Activated T-helper 2 cell treated with anti-CD3 and anti-CD28 coated beads, Interferon-gamma antibody, Interleukin-2, Interleukin-4, amounts not matched to agents 10 μg/mL and 5 μg/mL and 100 μg/mL, durations not matched to agents 14 hours and 24 hours and 36 hours (primary cell): ENCODE results near the gene BSG. TPM values are rescaled to one million over a fixed set of nuclear protein-coding genes. Genes with fewer than 3 reads are reported as not detected.

ENCODE experiments used
- DNase-seq: peaks from one replicate; pipeline ENCODE4 v3.0.0; 2021; ENCODE audit warnings: low spot score
- H3K27ac Mint-ChIP-seq: one replicate; pipeline ENCODE4 v1.8.0; 2021; ENCODE audit warnings: mixed read lengths
- H3K27me3 Mint-ChIP-seq: one replicate; pipeline ENCODE4 v1.8.0; 2021; ENCODE audit warnings: low read depth, mixed read lengths
- H3K36me3 Mint-ChIP-seq: one replicate; pipeline ENCODE4 v1.8.0; 2021; ENCODE audit warnings: low read depth, mixed read lengths
- H3K4me1 Mint-ChIP-seq: one replicate; pipeline ENCODE4 v1.8.0; 2021; ENCODE audit warnings: low read depth, mixed read lengths
- H3K4me3 Mint-ChIP-seq: one replicate; pipeline ENCODE4 v1.8.0; 2021; ENCODE audit warnings: low read depth, mild to moderate bottlenecking, moderate library complexity, mixed read lengths
- H3K9me3 Mint-ChIP-seq: one replicate; pipeline ENCODE4 v1.8.0; 2021; ENCODE audit warnings: mixed read lengths
- intact Hi-C: fragments of 100-400 bp; cut with micrococcal nuclease; formaldehyde crosslinking; loops from one replicate; pipeline ENCODE4 v1.15.1; 2023
- total RNA-seq: library from RNA; stranded (reverse); gene quantifications from 2 replicates; pipeline ENCODE4 v1.2.3, GENCODE V29; 2022

Gene BSG
- 300 and 304 TPM in 2 replicates for total RNA-seq

DNA sequence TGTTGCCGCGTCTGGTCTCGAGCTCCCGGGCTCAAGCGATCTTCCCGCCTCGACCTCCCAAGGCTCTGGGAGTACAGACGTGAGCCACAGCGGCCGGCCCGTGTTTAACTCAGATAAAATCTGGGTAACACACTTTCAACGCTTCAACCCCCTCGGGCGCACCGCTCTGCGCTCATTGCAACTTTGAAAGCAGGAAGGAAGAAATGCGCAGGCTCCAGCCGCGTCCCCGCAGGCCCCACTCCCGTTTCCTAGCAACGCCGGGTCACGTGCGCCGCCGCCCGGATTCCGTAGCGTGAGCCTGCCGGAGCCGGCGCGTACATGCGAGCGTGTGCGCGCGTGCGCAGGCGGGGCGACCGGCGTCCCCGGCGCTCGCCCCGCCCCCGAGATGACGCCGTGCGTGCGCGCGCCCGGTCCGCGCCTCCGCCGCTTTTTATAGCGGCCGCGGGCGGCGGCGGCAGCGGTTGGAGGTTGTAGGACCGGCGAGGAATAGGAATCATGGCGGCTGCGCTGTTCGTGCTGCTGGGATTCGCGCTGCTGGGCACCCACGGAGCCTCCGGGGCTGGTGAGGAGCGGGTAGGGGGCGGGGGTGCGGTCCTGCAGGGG lies at the start of gene BSG:
TSS of gene BSG (plus strand) at position 457 of the 603 bp plus-strand sequence. CDS start at position 496, 39 bp downstream.
- peak within 1 kb of the TSS; percentile 86 for H3K4me3 Mint-ChIP-seq
- peaks cover 24% of the 10 kb centered on the region for H3K4me1 Mint-ChIP-seq
- H3K9me3 Mint-ChIP-seq = no peaks in the 10 kb centered on the region
- H3K36me3 Mint-ChIP-seq = peaks cover 7% of the 10 kb centered on the region
- no peaks in the 10 kb centered on the region for H3K27me3 Mint-ChIP-seq
- intact Hi-C loops = loop anchor here (1.0 to 2.0 kb wide), 4 partner anchors 38 to 65 kb away; partner anchors contain the start of genes CDC34, POLRMT and TPGS1
- peak; percentile 99 for DNase-seq
- H3K27ac Mint-ChIP-seq = peak within 1 kb of the TSS; percentile 94

DNA sequence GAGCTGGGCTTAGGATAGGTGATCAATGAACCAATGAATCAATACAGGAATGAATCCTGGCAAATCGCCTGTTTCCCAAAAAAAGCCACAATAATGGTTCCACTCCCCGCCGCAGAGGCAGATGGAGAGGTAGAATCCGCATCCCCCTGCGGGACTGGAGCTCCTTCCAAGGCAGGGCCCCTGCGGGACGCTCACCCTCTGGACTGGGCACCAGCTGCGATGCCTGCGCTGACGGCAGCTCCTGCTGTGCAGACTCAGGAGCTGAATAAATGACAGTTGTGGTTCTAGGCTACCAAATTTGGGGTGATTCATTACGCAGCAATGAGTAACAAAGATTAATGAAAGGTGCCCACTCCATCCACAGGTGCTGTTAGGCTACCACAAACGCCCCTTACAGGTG lies 49.7 kb upstream of the BSG start:
- Mint-ChIP-seq H3K4me1 (peaks cover 1% of the 10 kb centered on the region), H3K27ac (no peak overlapping the region), H3K4me3 (no peak overlapping the region), H3K9me3 (no peaks in the 10 kb centered on the region), H3K27me3 (peaks cover 5% of the 10 kb centered on the region), H3K36me3 (no peaks in the 10 kb centered on the region)
- intact Hi-C loops = no loop called here
- no peak for DNase-seq

DNA sequence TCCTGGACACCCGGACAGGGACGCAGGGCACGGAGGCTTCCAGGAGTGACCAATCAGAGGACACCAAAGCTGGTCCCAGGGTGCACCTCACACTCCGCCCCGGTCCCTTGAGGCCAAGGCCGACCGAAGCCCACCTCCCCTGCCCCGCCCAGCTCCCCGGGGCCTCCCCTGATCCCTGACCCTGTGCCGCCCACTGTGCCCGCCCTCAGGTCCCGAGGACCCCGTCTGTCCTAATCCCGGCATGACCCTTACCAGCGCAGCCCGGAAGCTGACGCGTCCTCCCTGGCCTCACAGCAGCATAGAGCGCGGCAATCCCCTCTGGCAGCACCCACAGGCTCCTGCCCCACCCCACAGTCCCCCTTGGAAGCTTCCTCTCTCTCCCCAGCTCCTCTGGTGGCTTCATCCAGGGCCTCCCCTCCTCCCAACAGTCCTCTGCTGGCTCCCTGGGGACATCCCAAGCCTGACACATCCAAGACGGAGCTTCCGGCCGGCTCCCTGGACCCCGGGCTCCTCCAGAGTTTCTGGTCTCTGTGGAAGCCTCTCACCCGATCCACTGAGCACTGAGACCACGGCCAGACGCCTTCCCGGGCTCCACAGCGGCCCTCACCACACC lies 48.2 kb upstream of the BSG start:
- Mint-ChIP-seq H3K9me3 (no peaks in the 10 kb centered on the region), H3K36me3 (no peaks in the 10 kb centered on the region)
- intact Hi-C loops = no loop called here

DNA sequence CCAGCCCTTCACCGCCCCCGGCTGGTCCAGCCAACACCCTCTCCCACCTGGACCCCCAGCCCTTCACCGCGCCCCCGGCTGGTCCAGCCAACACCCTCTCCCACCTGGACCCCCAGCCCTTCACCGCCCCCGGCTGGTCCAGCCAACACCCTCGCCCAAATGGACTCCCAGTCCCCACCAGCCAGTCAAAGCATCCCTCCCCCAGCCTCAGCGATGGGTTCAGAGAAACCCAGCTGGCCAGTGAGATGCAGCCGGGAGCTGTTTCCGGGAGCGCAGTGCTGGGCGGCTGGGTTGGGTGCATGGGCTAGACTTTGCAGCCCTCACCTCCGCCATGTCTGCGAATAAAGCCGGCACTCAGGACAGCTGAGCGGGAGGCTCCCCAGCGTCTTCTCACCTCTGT lies 47.4 kb upstream of the BSG start:
- intact Hi-C loops = no loop called here
- Mint-ChIP-seq H3K27me3 (peaks cover 5% of the 10 kb centered on the region), H3K4me3 (no peak overlapping the region), H3K36me3 (no peaks in the 10 kb centered on the region), H3K9me3 (no peaks in the 10 kb centered on the region), H3K4me1 (peaks cover 2% of the 10 kb centered on the region), H3K27ac (no peak overlapping the region)
- DNase-seq = no peak

More for the DNA sequence above, 48.2 kb upstream of the BSG start:
- H3K4me1 Mint-ChIP-seq = peaks cover 1% of the 10 kb centered on the region
- H3K27me3 Mint-ChIP-seq = peaks cover 5% of the 10 kb centered on the region
- DNase-seq = no peak
- no peak overlapping the region for H3K4me3 Mint-ChIP-seq
- no peak overlapping the region for H3K27ac Mint-ChIP-seq

DNA sequence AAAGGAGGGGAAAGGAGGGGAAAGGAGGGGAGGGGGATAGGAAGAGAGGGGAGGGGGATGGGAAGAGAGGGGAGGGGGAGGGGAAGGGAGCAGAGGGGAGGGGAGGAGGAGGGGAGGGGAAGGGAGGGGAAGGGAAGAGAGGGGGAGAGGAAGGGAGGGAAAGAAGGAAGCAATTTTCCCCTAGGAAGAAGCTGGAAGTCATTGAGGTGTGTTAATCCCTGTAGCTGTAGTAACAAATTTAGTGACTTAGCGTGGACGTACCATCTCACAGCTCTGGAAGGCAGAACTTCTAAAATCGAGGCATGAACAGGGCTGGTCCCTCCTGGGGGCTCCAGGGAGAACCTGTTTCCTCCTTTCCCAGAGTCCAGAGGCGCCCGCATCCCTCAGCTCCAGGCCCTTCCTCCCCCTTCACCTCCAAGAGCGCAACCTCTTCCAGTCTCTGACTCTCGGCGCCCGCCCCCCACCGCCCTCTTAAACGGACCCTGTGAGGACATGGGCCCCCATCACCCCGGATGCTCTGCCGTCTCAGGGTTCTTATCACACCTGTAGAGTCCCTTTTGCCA lies 46.5 kb upstream of the BSG start:
- Mint-ChIP-seq H3K9me3 (no peaks in the 10 kb centered on the region), H3K4me3 (no peak overlapping the region), H3K36me3 (no peaks in the 10 kb centered on the region), H3K4me1 (peaks cover 3% of the 10 kb centered on the region), H3K27me3 (peaks cover 5% of the 10 kb centered on the region), H3K27ac (no peak overlapping the region)
- intact Hi-C loops = no loop called here
- DNase-seq = no peak

DNA sequence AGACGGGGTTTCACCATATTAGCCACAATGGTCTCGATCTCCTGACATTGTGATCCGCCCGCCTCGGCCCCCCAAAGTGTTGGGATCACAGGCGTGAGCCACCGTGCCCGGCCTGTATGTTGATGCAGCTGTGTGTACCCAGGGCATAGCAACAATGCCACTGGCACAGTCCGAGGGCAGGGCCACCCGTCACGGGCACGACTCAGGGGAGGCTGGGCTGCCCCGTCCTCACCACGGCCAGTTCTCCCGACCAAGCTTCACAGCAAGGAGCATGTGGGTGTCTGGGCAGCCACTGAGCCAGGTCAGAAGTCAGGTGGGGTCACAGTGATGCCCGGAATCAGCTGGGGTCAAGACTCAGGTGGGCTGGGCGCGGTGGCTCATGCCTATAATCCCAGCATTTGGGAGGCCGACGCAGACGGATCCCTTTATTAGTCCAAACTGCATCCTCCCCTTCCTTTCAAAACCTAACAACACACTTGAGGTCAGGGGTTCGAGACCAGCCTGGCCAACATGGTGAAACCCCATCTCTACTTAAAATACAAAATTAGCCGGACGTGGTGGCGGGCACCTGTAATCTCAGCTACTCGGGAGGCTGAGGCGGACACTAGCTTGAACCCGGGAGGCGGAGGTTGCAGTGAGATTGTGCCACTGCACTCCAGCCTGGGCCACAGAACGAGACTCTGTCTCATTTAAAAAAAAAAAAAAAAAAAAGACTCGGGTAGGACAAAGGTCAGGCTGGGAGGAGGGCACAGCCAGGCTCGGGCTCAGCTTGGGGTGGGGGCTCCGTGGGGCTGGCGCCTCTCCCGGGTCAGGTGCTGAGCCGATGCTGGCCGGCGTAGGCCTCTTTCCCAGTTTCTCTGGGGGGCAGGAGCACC lies 42.0 kb upstream of the BSG start:
- H3K9me3 Mint-ChIP-seq = no peaks in the 10 kb centered on the region
- DNase-seq = no peak
- intact Hi-C loops = loop anchor here (1.0 to 10.0 kb wide), 4 partner anchors 19 to 104 kb away; partner anchors contain the start of genes BSG, FGF22, POLRMT and TPGS1
- H3K4me1 Mint-ChIP-seq = peaks cover 4% of the 10 kb centered on the region
- peak overlapping the region; percentile 83 for H3K4me3 Mint-ChIP-seq
- peak overlapping the region; percentile 88 for H3K27ac Mint-ChIP-seq
- peaks cover 3% of the 10 kb centered on the region for H3K27me3 Mint-ChIP-seq
- H3K36me3 Mint-ChIP-seq = peaks cover 3% of the 10 kb centered on the region

DNA sequence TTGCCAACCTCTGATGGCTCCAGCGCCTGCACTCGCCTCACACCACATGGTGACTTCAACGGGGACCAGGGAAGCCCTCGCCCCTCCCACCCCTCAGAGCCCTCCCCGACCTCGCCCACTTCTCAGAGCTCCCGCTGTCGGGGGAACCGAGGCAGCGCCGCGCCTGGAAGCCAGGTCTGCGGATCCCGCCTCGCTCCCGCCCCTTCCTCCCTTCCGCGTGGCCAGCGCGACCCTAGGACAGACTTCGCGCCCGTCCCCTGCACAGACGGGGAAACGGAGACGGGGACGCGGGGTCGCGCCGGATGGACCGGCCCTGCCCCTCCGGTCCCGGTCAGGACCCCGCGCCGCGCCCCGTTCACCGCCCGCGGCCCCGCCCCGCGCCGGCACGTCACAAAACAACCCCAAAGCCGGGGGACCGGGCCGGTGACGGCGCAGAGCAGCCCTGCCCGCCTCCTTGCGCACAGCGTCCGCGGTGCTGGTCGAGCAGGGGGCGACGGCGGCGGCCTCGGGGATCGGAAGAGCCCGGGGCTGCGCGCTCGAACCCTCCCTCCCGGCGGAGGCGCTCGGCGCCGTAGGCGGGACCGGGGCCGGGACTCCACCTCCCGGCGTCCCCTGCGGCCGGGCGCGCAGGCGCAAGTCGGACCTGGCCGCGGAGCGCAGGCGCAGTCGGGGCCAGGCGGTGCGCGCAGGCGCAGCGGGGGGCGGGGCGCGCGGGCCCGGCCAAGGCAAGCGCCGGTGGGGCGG lies 41.2 kb upstream of the BSG start:
- no peaks in the 10 kb centered on the region for H3K9me3 Mint-ChIP-seq
- H3K36me3 Mint-ChIP-seq = peaks cover 3% of the 10 kb centered on the region
- intact Hi-C loops = loop anchor here (1.0 to 10.0 kb wide), 4 partner anchors 20 to 104 kb away; partner anchors contain the start of genes BSG, FGF22, POLRMT and TPGS1
- peak; percentile 90 for DNase-seq
- peaks cover 1% of the 10 kb centered on the region for H3K27me3 Mint-ChIP-seq
- H3K27ac Mint-ChIP-seq = peak overlapping the region; percentile 88
- peak overlapping the region; percentile 83 for H3K4me3 Mint-ChIP-seq
- peaks cover 4% of the 10 kb centered on the region for H3K4me1 Mint-ChIP-seq

DNA sequence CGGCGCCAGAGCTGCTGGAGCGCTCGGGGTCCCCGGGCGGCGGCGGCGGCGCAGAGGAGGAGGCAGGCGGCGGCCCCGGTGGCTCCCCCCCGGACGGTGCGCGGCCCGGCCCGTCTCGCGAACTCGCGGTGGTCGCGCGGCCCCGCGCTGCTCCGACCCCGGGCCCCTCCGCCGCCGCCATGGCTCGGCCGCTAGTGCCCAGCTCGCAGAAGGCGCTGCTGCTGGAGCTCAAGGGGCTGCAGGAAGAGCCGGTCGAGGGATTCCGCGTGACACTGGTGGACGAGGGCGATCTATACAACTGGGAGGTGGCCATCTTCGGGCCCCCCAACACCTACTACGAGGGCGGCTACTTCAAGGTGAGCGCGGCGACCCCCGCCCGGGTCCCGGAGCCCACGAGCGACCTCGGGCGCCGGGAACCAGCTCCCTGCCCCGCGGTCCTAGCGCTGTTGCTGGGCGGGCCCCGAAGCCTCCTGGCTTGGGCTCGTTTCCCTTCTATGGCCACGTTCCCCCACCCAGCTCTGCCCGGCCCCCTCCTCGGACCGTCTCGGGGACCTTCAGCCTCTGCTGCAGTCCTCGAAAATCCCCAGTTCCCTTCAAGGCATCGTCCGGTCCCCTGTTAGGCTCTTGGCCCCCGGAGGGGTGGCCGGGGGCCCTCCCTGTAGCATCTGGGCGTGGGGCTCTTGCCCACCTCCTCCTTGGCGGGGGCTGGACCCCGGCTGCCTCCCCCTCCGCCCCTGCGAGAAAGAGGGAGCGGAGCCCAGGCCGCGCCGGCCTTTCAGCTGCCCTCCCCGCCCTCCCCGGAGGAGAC lies 40.4 kb upstream of the BSG start, which contains the start of gene CDC34:
TSS of gene CDC34 (plus strand) at position 8 of the 808 bp plus-strand sequence. CDS start at position 180, 172 bp downstream.
- Mint-ChIP-seq H3K27me3 (no peaks in the 10 kb centered on the region), H3K4me3 (peak within 1 kb of the TSS; percentile 84), H3K36me3 (peaks cover 3% of the 10 kb centered on the region), H3K9me3 (no peaks in the 10 kb centered on the region), H3K27ac (peak within 1 kb of the TSS; percentile 88), H3K4me1 (peaks cover 3% of the 10 kb centered on the region)
- DNase-seq = no peak
- intact Hi-C loops = loop anchor here (1.0 to 10.0 kb wide), 4 partner anchors 21 to 103 kb away; partner anchors contain the start of genes BSG, FGF22, POLRMT and TPGS1

DNA sequence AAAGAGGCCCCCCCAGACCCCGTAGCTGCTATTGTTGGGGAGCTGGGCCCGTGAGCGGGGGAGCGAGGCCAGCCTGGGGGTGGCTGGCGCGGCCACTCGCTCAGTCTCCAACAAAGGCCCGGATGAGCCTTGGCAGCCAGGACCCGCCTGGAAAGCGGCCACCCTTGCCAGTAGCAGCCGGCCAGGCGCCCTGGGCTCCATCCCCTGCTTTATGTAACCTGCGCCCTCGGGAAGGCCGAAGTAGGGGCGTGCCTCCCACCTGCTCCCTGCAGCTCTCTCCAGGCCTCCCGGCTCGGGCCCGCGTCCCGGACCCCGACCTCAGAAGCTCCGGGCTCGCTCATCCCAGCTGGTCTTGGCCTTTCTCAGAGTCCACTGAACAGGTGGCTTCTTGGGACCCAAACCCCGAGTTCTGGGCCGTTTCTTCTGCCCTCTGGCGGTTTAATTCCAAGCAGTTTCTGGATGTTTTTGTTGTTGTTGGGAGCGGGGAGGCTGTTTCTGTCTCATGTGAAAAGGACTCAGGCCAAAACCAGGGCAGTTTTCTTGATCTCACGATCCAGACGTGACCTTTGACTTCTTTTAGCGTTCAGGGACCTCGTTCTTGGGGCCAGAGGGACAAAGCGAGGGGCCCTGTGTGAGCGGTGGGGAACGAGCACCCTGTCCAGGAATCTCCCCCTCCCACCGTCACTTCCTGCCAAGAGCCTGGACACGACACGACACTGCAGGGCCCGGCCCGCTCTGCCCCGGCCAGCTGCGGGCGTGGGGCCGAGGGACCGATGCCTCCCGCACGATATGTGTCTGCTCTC lies 39.6 kb upstream of the BSG start:
- DNase-seq = no peak
- Mint-ChIP-seq H3K27me3 (no peaks in the 10 kb centered on the region), H3K4me1 (peaks cover 3% of the 10 kb centered on the region), H3K36me3 (peaks cover 3% of the 10 kb centered on the region), H3K27ac (peak overlapping the region; percentile 88), H3K9me3 (no peaks in the 10 kb centered on the region), H3K4me3 (peak overlapping the region; percentile 84)
- intact Hi-C loops = loop anchor here (10.0 kb wide), 1 partner anchor 102 kb away; the partner anchor contains the start of genes FGF22 and POLRMT

DNA sequence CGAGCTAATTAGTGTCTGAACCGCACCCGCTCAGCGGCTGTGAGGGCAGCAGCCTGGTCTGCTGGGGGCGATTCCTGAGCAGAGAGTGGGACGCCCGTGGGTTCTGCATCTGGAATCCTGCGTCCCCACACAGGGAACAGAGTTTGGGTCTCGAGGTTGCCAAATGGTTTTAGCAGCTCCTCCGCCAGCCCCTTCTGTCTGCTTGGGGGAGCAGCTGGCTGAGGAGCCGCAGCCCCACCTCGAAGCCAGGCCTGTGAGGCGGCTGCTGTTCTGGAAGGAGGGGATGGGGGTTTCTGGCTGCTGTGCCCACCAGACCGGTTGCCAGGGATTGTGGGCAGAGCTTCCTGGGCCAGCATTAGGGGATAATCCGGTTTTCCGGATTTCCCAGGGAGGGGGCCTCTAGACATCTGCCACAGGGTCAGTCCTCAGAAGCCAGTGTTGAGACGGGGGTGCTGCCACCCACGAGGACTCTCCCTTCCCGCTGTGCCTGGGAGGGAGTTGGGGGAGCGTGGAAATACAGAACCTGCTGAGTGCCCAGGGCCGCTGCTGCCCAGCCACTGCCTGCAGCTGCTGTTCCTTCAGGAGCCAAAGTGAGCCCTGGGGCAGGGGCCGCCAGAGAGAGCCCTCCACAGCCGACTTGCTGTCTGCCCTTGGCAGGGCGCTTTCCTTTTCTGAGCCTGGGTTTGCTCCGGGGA lies 38.9 kb upstream of the BSG start:
- Mint-ChIP-seq H3K4me3 (peak overlapping the region; percentile 84), H3K27me3 (no peaks in the 10 kb centered on the region), H3K4me1 (peaks cover 3% of the 10 kb centered on the region), H3K27ac (peak overlapping the region; percentile 88), H3K36me3 (peaks cover 10% of the 10 kb centered on the region), H3K9me3 (no peaks in the 10 kb centered on the region)
- intact Hi-C loops = loop anchor here (10.0 kb wide), 1 partner anchor 101 kb away; the partner anchor contains the start of genes FGF22 and POLRMT
- no peak for DNase-seq
